ENCODE results near the gene DOCK10.

DOCK10 gene

DNA sequence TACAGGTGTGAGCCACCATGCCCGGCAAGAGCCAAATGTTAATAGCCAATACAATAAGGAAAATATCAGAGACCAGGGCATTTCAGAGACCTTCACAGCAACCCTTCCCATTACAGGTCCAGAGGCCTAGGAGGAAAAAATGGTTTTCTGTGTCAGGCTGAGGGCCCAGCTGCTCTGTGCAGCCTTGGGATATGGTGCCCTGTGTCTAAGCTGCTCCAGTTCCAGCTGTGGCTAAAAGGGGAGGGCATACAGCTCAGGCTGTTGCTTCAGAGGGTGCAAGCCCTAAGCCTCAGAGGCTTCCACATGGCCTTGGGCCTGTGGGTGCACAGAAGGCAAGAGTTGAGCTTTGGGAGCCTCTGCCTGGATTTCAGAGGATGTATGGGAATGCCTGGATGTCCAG is 306.0 kb downstream of the DOCK10 start:
- in situ Hi-C loops (cut with MboI; ENCODE audit: low sequenced_read_pairs) = no loop called here

DNA sequence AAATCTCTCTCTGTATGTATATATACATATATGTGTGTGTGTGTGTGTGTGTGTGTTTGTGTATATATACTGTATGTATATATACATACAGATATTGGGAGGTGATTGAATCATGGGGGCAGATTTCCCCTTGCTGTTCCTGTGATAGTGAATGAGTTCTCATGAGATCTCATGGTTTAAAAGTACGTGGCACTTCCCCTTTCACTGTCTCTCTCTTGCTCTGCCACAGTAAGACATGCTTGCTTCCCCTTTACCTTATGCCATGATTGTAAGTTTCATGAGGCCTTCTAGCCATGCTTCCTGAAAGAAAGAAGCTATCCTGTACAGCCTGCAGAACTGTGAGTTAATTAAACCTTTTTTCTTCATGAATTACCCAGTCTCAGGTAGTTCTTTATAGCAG is 307.3 kb downstream of the DOCK10 start:
- in situ Hi-C loops (cut with MboI; ENCODE audit: low sequenced_read_pairs) = no loop called here

GRCh38 chr2:224731665-224732064 is 310.6 kb downstream of the DOCK10 start:
- in situ Hi-C loops (cut with MboI; ENCODE audit: low sequenced_read_pairs) = no loop called here

DNA sequence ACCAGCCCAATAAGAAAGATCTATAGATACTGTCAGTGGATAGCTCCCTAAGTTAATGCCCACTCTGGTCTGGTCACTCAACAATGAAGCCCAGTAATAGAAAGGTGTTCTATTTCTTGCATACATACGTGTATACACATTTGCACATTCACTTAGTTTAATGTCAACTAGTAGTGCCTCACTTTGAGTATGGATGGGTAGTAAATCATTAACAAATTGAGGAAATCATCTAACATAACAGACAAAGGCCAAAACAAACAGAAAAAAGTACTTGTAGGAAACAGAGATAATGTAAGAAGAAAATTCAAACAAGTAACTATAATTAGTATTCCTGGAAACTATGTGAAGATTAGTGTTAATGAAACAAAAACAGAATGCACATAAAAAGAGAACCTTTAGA is 312.8 kb downstream of the DOCK10 start:
- in situ Hi-C loops (cut with MboI; ENCODE audit: low sequenced_read_pairs) = no loop called here

DNA sequence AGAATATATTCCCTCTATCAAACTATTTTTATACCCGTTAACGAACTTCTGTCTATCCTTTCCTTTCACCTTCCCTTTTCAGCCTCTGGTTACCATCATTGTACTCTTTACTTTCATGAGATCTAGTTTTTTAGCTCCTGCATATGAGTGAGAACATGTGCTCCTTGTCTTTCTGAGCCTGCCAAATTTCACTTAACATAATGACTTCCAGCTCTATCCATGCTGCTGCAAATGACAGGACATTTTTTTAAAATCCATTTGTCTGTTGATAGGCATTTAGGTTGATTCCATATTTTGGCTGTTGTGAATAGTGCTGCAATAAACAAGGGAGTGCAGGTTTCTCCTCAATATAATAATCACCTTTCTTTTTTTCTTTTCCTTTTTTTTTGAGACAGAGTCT is 317.9 kb downstream of the DOCK10 start:
- in situ Hi-C loops (cut with MboI; ENCODE audit: low sequenced_read_pairs) = no loop called here

DNA sequence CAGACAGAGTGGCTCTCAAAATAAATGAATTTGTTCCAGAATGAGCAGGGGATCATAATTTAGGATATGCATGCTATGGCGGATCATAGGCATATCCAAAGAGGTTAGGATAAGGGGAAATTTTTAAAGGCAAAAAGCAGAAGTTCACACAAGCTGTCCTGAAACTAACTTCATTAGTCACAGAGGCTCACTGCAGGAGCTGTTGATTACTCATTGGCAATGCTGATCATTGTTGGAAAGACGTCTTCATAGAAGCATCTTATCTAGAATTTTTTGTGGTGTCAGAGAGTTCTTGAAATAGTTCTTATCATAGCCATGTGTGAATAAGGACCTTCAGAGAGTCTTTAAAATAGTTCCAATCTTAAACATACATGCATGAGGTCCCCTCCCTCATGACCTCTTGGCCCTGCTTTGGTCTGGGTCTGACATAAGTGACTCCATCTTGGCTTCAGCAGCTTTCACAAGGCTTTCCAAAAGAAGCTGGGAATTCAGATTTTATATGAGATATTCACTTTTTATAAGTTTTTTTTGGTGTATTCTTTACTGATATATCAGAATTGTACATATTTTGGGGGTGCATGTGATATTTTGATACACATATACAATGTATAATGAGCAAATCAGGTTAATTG is 318.6 kb downstream of the DOCK10 start:
- in situ Hi-C loops (cut with MboI; ENCODE audit: low sequenced_read_pairs) = no loop called here

DNA sequence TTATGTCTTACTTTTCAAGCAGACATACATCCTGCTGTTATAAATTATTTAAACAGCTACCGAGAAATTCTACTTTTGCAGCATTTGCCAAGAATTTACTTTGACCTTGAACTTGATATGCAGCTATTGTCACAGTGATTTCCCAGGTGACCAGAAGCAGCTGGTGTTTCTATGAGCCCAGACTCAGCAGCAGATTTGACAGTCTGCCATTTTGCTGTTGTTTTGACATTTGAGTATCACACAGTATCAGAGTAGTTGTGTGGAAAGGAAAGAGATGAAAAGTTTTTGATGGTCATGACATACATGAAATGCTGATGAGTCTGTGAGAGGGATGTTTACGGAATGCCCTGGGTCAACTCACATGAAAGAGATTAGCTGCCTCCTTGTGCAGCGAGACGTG is 319.5 kb downstream of the DOCK10 start:
- in situ Hi-C loops (cut with MboI; ENCODE audit: low sequenced_read_pairs) = no loop called here

DNA sequence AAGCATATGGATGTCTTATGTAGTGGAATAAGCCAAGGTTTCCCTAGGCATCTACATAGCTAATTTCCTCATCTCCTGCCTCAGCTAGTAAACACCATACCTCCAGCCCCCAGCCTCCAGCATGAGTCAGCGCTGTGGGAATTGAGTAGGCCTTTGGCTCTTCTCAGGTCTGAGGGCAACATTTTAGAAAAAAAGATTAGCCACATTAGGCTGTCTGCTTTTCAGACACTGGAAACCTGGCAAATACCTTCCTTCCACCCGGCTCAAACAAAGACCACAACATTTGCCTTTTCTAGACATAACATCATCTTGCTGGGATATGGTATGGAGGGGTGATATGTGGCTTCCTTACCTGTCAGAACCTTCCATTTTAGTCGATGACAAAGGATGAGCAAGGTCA is 320.0 kb downstream of the DOCK10 start:
- in situ Hi-C loops (cut with MboI; ENCODE audit: low sequenced_read_pairs) = no loop called here

GRCh38 chr2:224716921-224717320 is 325.3 kb downstream of the DOCK10 start:
- in situ Hi-C loops (cut with MboI; ENCODE audit: low sequenced_read_pairs) = no loop called here

- in situ Hi-C loops (cut with MboI; ENCODE audit: low sequenced_read_pairs) = no loop called here
These were observed 326.1 kb downstream of the DOCK10 start, which contains the start of gene CCDC195 for GRCh38 chr2:224716201-224716600. Gene CCDC195, minus strand, starts transcription at chr2:224716365. Its CDS starts 0 bp downstream, at chr2:224716365.

Data from hTERT RPE-1 (cell line).